Stimulated activated CD4-positive, alpha-beta T cell treated with anti-CD3 and anti-CD28 coated beads, TNF-alpha, amount 100 ng/mL, for 4 hours (primary cell): ENCODE results near the gene JUND.
A peak's percentile ranks its signal among the peaks of the same experiment; 100 is the strongest.

Experiments used
- DNase-seq, 3 experiments: peaks; one replicate each; pipeline ENCODE4 v3.0.0-alpha.2; 2020; ENCODE audit warnings: low read depth in 3 of 3

Gene JUND

DNA sequence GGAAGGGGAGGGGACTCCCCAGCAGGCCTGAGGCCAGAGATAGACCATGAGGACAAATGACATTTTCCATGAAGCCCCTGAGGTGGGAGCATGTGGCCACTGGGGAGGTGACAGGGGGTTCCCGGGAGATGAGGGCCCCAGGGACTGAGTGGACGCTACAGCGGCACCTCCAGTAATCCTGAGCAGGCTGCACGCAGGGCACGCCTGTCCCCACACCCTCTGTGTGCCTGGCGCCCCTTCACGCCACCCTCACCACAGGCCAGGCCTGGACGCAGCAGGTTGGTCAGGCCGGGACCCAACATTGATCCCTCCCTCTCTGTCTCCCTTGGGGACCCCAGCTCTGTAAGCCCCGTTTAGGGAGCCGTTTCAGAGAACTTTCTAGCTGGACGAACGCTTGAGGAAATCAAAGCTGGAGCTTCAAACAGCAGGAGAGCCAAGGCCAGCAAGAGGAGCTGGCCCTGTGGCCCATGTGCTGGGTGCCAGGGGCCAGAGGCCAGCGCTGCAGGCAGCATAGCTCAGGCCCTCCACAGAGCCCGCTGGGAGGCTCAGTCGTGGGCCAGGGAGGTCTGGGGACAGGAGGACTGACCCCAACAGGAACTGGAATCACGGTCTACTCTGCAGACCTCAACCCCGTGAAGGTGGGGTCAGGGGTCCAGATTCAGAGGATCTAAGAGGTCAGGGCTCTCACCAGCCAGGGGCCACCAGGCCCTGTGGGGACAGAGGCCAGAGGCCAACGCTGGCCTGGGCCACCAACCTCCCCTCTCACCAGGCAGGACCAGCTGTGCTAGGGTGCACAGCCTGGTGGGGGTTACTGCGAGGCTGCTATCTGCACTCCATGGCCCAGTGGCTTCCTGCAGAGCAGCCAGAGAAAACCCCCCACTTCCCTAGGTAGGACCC lies 26.9 kb upstream of the JUND start:
- no peak for DNase-seq

DNA sequence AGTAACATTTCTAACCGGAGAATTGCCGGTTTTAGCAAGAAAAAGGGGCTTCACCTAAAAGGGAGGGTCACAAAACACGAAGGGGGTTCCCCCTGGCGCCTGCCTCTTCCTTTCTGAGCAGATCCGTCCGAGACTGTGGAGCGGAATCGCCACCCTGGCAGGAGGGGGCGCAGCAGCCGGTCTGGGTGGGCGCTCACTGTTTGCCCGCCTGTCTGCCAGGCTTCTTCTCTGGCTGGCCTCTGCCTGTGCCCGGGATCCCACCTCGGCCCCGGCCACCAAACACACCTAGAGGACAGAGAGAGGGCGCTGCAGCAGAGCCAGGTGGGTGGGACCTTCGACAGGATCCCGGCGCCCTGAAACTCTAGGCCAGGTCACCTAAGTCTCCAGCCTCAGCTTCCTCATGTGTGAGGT lies 25.9 kb upstream of the JUND start:
- DNase-seq = no peak

DNA sequence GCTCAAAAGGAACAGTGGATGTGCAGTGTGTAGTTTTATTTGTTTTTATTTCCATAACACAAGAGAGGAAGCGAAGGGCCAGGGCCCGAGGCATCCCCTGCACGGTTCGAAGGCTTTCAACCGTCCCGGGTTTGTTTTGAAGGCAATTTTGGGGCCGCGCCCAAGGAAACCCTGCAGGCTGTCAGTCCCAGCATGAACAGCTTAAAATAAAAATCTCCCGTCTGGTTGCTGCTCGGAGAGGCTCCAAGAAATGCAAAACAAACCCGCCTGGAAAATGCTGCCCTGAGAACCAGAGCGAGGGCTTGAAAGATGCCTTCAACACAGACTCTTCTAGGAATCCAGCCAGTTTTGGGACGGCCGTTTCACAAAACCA lies 25.5 kb upstream of the JUND start:
- no peak for DNase-seq

DNA sequence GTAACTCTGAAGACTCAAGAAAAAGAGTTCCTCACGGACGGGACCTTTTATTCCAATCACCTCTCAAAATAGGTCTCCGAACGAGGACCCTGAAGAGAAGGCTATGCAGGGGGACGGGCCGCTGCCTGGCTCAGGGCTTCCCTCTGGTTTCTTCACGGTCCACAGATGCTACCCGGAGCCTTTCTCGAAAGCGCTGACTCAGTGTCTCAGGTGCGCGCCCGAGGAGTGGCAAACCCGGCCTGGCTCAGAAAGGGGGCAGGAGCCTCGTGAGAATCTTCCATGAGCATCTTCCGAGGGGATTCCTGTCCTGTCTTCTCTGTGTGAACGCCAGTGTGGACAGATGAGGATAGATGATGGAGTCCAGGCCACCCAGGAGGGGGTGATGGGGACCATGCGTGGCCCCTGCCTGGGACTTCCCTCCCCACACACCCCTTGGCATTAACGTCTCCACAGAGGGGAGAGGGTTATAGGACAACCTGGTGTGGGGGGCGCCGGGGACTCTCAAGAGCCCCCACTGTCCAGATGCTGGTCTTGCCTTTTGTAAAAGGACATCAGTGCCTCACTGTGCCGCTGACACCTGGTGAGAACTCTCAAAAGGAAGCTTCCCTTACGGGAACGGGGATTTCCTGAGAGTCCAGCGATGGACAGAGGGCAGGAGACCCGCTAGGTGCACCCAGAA lies 24.9 kb upstream of the JUND start:
- no peak for DNase-seq

DNA sequence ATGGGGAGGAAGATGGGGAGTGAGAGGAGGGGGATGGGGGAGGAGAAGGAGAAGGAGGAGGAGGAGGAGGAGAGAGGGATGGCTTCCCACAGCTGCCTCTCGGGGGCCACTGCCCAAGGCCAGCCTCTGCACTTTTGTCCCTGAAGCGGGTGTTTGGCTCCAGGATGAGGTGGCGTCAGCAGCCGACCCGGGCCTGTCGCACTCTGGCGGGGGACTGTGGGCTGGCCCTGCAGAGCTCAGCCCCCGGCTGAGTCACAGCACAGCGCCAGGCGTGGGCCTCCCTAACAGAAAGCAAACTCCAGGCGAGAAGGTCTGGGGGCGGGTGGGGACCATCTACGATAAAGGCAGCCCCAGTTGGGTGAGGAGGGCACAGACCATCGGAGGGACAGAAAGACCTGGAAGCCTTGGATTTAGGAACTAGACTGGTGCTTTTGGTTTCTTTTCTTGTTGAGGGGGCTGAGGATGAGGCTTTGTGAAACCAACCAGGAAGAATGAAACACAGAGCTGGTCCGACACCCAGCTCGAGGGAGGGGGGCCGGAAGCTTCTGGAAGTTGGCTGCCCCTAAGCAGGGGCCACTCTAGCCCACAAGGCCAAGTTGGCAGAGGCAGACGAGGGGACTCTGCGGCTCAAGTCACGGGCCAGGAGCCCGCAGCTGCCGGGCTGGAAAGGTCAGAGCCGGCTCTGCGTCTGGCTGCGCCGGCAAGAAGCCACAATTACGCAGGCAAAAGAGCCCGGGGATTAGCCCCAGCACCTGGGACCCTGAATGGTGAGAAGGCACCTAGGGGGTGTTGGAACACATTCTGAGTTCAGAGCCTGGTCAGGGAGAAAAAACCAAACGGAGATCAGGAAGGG lies 23.3 kb upstream of the JUND start:
- peak; percentile 73 to 79 (median 79) for DNase-seq

DNA sequence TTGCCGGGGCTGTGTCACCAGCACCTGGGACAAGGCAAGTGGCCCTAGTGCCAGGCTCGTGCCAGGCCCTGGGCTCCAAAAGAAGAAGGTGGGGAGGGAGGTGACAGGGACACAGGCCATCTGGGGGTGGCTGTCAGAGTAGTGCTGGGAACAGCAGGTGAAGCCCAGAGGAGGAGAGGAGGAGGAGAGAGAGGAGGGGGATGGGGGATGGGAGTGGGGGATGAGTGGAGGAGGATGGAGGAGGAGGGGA lies 22.7 kb upstream of the JUND start:
- no peak for DNase-seq

DNA sequence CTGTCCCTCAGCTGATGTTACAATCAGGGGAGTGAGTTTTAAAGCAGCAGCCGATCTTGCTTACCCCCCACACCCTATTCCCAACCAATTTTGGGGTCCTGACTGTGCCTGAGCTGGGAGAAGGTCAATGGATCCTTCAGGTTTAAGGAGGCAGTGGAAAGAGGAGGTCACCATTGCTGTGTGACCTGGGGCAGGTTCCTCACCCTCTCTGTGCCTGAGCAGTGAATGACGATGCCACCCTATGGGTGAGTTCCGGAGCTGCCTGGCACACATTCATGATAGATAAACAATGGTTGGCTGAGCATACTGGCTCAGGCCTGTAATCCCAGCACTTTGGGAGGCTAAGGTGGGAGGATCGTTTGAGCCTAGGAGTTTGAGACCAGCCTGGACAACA lies 20.3 kb upstream of the JUND start:
- no peak for DNase-seq

DNA sequence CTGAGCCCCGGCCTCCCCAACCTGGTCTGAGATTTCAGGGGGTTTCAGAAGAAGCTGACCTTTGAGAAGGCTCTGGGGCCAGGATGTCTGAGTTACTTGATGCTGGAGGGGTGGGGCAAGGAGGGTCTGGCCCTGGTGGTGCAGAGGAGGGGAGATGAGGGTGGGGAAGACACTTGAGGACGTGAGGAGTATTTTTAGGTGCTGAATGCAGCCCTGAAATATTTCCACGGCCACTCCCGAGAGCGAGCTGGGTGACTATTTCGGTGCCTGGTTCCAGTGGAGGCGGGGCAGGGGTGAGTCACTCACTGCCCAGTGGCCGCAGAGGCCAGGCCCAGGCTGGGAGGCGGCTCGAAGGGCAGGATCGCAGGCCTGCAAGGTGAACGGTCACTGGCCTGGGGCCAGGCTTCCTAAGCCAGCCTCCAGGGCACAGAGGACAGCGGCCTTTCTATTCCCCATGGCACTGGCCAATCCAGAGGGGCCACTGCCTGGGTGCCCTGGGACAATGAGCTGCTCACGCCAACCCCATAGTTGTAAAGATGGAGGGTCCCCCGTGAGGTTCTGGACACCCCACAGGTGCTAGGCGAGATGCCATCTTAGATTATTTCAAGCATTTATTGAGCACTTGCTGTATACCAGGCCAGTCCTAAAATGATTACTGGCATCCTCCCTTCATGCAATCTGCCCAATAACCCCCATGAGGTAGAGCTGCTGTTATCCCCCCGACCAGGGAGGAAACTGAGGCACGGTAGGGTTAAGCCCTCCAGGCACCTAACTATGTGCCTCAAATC lies 19.7 kb upstream of the JUND start:
- no peak for DNase-seq

DNA sequence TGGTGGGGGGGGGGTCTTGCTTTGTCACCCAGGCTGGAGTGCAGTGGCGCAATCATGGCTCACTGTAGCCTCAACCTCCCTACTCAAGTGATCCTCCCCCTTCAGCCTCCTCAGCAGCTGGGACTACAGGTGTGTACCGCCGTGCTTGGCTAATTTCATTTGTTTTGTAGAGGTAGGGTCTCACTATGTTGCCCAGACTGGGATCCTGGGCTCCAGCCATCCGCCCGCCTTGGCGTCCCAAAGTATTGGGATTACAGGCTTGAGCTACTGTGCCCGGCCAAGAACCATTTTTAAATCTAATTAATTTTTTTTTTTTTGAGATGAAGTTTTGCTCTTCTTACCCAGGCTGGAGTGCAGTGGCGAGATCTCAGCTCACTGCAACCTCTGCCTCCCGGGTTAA lies 18.2 kb upstream of the JUND start:
- DNase-seq = no peak

DNA sequence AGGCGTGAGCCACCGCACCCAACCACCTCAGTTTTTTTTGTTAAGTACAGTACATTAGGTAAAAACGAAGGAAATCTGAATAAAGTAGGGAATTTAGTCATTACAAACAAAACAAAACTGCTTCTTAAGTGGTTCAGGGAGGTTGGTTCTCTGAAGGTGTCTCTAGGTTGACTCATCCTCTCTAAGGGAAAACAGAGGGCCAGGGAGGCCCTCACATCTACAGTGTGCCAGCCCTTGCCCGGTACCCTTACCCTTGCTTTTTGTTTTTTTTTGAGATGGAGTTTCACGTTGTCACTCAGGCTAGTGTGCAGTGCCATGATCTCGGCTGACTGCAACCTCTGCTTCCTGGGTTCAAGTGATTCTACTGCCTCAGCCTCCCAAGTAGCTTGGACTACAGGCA lies 17.2 kb upstream of the JUND start:
- no peak for DNase-seq

DNA sequence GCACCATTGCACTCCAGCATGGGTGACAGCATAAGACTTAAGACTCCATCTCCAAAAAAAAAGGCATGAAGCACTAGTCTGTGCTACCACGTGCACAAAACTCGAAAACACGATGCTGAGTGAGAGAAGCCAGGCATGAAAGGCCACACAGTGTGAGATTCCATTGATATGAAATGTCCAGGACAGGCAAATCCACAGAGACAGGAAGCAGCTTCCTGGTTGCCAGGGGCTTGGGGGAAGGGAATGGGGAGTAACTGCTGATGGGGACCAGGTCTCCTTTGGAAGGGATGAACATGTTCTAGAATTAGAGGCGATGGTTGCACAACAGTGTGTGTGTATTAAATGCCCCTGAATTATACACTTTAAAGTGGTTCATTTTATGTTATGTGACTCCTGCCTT lies 15.9 kb upstream of the JUND start:
- DNase-seq = no peak

DNA sequence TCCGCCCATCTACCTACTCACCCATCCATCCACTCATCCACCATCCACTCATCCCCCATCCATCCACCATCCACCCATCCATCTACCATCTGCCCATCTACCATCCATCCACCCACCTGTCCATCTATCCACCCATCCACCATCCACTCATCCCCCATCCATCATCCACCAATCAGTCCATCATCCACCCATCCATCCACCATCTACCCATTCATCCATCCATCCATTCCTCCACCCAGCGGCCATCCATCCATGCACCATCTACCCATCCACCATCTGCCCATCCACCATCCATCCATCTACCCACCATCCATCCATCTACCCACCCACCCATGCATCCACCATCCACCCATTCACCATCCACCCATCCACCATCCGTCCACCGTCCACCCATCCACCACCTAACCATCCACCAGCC lies 13.6 kb upstream of the JUND start:
- DNase-seq = no peak

DNA sequence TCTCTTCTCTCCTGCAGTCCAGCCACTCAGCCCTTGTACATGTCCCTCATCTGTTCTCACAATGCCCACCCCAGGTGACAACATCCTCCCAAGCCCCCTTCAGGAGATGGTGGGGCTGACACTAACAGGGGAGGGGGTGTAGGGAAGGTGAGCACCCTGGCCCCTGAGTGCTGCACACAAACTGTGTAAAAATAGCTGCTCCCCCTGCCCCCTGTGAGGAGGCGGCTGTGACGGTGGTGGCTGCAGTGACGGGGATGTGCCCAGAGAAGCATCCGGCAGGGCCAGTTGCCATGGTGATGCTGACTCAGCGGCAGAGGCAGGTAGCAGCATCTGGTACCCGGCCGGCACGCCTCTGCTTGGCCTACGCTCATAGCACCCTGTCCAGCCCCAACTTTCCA lies 13.0 kb upstream of the JUND start:
- DNase-seq = peak; percentile 76 to 93 (median 88)

DNA sequence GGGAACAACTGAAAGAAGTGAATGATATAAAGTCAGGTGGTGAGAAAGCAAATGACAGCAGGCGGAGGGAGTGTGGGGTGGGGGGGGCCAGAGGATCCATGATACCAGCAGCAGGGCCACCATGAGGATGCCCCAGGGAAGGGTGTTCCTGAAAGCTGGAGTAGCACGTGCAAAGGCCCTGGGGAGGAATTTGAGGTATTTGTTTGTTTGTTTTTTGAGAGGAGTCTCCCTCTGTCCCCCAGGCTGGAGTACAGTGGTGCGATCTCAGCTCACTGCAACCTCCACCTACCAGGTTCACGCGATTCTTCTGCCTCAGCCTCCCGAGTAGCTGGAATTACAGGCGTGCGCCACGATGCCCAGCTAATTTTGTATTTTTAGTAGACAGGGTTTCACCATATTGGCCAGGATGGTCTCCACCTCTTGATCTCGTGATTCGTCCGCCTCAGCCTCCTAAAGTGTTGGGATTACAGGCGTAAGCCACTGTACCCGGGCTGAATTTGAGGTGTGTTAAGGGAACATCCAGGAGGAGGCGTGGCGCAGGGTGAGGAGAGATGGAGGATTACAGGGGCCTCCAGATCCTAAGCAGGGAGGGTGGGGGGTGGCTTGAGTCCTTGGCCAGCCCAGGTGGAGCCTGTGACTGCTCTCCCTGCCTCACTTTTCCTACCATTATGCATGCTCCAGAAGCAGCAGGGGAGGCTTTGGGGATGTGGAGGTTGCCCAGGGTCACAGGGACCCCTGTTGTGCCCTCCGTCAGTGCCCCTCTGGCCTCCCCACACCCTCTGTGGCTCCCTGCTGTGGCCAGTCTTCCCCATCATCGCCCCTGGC lies 12.4 kb upstream of the JUND start:
- no peak for DNase-seq

DNA sequence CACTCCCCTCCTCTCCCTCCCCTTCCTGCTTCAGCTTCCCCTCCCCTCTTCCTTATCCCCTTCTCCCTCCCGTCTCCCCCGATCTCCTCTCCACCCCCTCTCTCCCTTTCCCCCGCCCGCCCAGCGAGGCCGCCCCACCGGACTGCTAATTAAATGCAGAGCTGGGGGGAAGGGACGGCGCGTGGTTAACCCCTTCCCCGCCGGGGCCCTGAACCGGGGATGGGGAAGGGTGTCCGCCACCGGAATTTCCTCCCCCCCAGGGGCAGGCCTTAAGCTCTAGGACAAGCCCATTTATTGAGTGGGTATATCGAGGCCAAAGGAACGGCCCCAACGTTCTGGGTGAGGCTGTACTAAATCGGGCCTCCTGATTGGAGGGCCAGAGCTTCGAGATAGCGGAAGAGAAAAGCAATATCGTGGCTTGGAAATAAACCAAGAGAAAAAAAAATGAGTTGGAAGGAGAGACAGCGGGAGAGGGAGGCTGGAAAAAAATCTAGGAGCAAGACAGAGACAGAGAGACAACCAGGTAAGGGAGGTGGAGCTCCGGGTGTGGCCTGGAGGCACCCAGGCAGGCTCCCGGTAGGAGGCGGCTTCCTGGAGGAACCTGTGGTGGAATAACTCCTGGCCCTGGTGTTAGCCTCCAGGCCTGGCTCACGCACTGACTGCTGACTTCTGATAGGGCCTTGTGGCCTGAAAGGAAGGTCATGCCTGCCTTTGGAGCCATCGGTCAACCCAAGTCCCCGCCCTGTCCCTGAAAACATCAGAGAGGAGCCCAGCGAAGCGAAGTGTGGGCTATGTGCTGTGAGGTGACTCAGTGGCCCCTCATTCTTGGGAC lies 11.6 kb upstream of the JUND start:
- no peak for DNase-seq

DNA sequence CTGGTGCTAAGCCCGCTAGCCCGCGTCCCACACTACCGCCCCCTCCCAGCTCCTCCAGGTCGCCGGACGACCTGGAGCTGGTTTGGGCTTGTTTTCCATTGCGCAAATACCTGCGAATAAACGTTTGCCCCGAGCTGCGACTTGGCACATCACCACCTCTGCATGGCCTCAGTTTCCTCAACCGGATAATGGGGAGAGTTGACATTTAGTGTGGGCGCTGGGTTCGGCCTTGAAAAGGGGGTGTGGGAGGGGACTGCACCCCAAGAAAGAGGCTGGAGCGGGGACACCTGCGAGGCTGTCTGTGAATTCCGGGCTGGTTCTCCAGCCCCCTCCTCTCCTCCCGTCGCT lies 11.0 kb upstream of the JUND start:
- DNase-seq = no peak

DNA sequence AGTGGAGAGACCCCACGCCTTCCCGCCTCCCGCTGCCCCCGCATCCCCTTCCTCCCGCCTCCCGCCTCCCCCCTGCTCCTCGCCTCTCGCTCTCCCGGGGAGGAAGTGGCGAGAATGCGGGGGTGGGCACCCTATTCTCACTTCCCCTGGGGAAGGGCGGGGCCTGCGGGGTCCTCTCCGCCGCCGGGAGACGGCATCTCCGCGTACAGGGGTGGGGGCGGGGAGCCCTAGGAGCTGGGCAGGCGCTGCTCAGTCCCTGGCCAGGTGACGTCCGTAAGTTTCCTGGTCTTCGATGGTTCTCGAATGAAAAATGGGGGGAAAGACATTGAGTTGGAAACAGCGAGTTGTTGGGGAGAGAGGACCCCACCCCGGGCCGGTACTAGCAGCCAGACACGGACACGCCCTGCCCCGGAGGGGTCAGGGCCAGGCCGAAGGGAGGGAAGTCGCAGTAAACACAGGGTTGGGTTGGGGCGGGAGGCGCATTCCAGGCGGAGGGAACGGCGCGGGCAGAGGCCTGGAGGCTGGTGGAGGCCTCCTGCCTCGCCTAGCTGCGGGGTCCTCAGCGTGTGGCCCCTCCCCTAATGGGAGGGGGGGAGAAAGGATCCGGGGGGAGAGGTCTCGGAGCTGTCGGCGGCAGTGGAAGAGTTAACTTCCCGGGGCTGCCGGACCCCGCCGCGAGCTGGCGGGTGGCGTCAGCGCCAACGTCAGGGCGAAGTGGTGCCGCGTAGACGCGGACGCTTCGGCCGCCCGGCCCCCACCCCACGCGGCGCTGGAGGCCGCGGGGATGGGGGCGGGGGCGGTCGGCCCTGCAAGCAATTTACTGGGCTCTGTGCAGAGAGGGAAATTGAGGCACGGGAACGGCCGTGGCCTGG lies 10.4 kb upstream of the JUND start:
- DNase-seq = peak in 2 of 3 experiments; percentile 66 to 73

DNA sequence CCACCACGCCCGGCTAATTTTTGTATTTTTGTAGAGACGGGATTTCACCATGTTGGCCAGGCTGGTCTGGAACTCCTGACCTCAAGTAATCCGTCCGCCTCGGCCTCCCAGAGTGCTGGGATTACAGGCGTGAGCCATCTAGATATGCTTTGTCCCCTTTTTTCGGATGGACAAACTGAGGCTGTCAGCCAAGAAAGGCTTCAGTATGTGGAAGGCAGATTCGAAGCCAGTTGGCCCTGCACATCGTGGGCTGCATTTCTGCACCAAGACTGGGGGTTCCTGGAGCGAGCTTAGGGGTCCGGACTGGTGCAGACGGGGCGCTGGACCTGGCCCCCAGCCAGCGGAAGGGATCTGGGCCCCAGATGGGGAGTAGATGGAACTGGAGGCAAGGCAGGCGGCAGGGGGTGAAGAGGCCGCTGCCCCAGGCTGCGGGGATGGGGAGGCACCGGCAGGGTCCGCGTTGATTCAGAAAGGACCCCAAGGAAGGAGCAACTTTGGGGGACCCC lies 9.7 kb upstream of the JUND start:
- DNase-seq = no peak
